ENCODE measurements around the gene RHBDD1. TPM values are rescaled to one million over a fixed set of nuclear protein-coding genes. Genes with fewer than 3 reads are reported as not detected.

The RHBDD1 gene
- total RNA-seq, 1 experiment from 2014 or later = 28.0 TPM

DNA sequence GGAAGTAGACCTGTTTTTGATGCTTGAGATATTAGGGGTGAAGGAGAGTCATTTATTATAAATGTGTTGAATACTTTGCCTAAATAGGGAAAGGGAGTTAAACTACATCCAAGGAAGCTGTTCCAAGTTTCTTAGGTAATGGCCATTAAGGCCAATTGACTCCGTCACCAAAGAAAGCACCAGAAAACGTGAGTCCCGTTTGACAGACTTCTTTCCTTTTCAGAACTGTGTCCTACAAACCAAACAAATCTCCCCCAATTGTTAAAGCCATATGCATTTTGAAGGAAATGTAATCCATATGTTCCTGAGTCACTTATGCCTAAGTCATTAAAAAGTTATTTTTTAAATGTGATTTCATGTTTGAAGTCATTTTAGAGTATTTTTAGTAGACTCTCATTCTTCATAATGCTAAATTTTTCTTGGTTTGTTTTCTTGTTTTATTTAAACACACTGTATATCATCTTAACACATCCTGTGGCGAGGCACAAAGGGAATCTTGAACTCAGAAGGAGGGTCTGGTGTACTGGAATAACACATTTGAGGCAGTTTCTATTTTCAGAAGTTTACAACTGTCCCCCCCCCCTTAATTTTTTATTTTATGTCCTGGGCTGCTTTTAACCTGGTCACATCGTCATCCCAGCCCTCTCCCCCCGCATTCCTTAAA is 133.7 kb downstream of the RHBDD1 start:
- Histone ChIP-seq H3K27me3 (replicated peaks; ENCODE audit: insufficient read depth, low read depth, low read length, poor library complexity) (no peaks in the 10 kb centered on the region), H3K4me3 (ENCODE audit: low read depth, low read length, poor library complexity, severe bottlenecking) (no peak overlapping the region), H3K27ac (ENCODE audit: low read depth, low read length, poor library complexity, severe bottlenecking) (no peak overlapping the region), H3K9me3 (ENCODE audit: low read depth, low read length, poor library complexity, severe bottlenecking) (no peaks in the 10 kb centered on the region), H3K4me1 (ENCODE audit: insufficient read depth, low read length, poor library complexity, severe bottlenecking) (no peaks in the 10 kb centered on the region), H3K36me3 (ENCODE audit: insufficient read depth, low read length, poor library complexity, severe bottlenecking) (no peaks in the 10 kb centered on the region)
- no TSS peak for BruUV-seq (replicated peaks)
- CTCF ChIA-PET = no interaction called here
- POLR2A ChIA-PET (ENCODE audit: low non-redundant PET) = no interaction called here
- DNase-seq (ENCODE audit: low spot score) = no peak
- TF ChIP-seq, protein P1, sequence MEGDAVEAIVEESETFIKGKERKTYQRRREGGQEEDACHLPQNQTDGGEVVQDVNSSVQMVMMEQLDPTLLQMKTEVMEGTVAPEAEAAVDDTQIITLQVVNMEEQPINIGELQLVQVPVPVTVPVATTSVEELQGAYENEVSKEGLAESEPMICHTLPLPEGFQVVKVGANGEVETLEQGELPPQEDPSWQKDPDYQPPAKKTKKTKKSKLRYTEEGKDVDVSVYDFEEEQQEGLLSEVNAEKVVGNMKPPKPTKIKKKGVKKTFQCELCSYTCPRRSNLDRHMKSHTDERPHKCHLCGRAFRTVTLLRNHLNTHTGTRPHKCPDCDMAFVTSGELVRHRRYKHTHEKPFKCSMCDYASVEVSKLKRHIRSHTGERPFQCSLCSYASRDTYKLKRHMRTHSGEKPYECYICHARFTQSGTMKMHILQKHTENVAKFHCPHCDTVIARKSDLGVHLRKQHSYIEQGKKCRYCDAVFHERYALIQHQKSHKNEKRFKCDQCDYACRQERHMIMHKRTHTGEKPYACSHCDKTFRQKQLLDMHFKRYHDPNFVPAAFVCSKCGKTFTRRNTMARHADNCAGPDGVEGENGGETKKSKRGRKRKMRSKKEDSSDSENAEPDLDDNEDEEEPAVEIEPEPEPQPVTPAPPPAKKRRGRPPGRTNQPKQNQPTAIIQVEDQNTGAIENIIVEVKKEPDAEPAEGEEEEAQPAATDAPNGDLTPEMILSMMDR (conservative IDR thresholded peaks at IDR 0.05; ENCODE audit: low read depth, low read length) = no peak
- TF ChIP-seq EZH2 (IDR thresholded peaks at IDR 0.05; ENCODE audit: borderline replicate concordance, low read depth, low read length, poor library complexity, severe bottlenecking) = no peak
- intact Hi-C loops (cut with micrococcal nuclease; ENCODE audit: unreplicated experiment) = no loop called here

DNA sequence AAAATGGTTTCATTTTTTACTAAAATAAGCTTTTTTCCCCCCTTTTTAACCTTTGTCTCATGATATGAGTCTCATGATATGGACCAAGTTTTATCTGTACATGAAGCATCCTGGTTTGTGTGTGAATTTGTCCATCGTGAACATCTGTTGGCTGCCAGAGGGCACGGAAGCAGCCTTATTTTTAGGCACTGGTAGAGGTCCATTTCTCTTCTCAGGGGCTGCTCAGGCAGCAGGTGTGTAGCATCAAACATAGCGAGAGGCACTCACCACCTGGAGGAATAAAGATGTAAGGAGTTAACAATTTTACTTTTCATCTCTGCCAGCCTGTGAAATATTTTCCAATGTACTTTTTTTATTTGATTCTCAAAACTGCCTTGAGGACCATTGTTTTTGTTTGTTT is 134.5 kb downstream of the RHBDD1 start:
- no peak overlapping the region for H3K4me3 ChIP-seq (ENCODE audit: low read depth, low read length, poor library complexity, severe bottlenecking)
- H3K4me1 ChIP-seq (ENCODE audit: insufficient read depth, low read length, poor library complexity, severe bottlenecking) = no peaks in the 10 kb centered on the region
- no TSS peak for BruUV-seq (replicated peaks)
- ChIA-PET CTCF (no interaction called here), POLR2A (ENCODE audit: low non-redundant PET) (no interaction called here)
- DNase-seq (ENCODE audit: low spot score) = no peak
- H3K27me3 ChIP-seq (replicated peaks; ENCODE audit: insufficient read depth, low read depth, low read length, poor library complexity) = no peaks in the 10 kb centered on the region
- no peak for TF ChIP-seq EZH2 (IDR thresholded peaks at IDR 0.05; ENCODE audit: borderline replicate concordance, low read depth, low read length, poor library complexity, severe bottlenecking)
- TF ChIP-seq, protein P1 (conservative IDR thresholded peaks at IDR 0.05; ENCODE audit: low read depth, low read length) = no peak
- intact Hi-C loops (cut with micrococcal nuclease; ENCODE audit: unreplicated experiment) = no loop called here
- H3K36me3 ChIP-seq (ENCODE audit: insufficient read depth, low read length, poor library complexity, severe bottlenecking) = no peaks in the 10 kb centered on the region
- no peak overlapping the region for H3K27ac ChIP-seq (ENCODE audit: low read depth, low read length, poor library complexity, severe bottlenecking)
- H3K9me3 ChIP-seq (ENCODE audit: low read depth, low read length, poor library complexity, severe bottlenecking) = no peaks in the 10 kb centered on the region

DNA sequence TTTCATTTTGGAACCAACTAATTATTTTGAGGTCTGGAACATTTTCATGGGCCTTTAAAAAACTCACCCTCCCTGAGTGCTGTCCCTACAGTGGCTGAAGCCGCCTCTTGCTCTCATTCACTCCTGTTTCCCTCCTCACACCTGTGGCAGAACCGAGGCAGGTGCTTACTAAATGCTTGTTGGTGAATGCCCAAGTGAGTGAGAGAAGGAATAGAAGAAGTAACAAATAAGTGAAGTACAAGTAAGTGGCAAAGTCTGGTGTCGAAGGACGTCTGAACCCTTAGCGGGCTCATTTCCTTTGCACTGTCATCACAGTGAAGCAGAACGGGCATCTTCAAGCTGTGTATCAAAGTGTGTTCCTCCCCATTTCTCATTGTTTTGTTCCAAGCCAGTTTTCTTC is 135.2 kb downstream of the RHBDD1 start:
- Histone ChIP-seq H3K27ac (ENCODE audit: low read depth, low read length, poor library complexity, severe bottlenecking) (no peak overlapping the region), H3K4me3 (ENCODE audit: low read depth, low read length, poor library complexity, severe bottlenecking) (no peak overlapping the region), H3K4me1 (ENCODE audit: insufficient read depth, low read length, poor library complexity, severe bottlenecking) (no peaks in the 10 kb centered on the region), H3K36me3 (ENCODE audit: insufficient read depth, low read length, poor library complexity, severe bottlenecking) (no peaks in the 10 kb centered on the region), H3K9me3 (ENCODE audit: low read depth, low read length, poor library complexity, severe bottlenecking) (no peaks in the 10 kb centered on the region), H3K27me3 (replicated peaks; ENCODE audit: insufficient read depth, low read depth, low read length, poor library complexity) (no peaks in the 10 kb centered on the region)
- DNase-seq (ENCODE audit: low spot score) = no peak
- TF ChIP-seq, protein P1 (conservative IDR thresholded peaks at IDR 0.05; ENCODE audit: low read depth, low read length) = no peak
- TF ChIP-seq EZH2 (IDR thresholded peaks at IDR 0.05; ENCODE audit: borderline replicate concordance, low read depth, low read length, poor library complexity, severe bottlenecking) = no peak
- POLR2A ChIA-PET (ENCODE audit: low non-redundant PET) = no interaction called here
- CTCF ChIA-PET = no interaction called here
- BruUV-seq (replicated peaks) = no TSS peak
- intact Hi-C loops (cut with micrococcal nuclease; ENCODE audit: unreplicated experiment) = no loop called here

Data from A673 (cell line).